GM12878 (cell line): ENCODE results near the gene VCAN. TPM values are rescaled to one million over a fixed set of nuclear protein-coding genes. Genes with fewer than 3 reads are reported as not detected.

ENCODE experiments used
- ATAC-seq: fragments of 200-7000 bp; cut with Tn5 transposase; 3 replicates; pipeline ENCODE4 v1.9.1; 2020; ENCODE audit warnings: mild to moderate bottlenecking, moderate library complexity
- BruUV-seq: library from RNA; stranded (reverse); fragments of 400-500 nt; replicated peaks from 2 replicates; lab custom pipeline; 2021; lab: Mats Ljungman, UMichigan
- CTCF ChIA-PET: fragments of 300-600 bp; sonication (Branson Sonifier 250); formaldehyde crosslinking; extraction: SDS; loops from one replicate; lab custom pipeline; 2021; ENCODE audit warnings: inconsistent platforms; lab: Yijun Ruan, JAX
- POLR2A ChIA-PET: fragments of 350-600 bp; formaldehyde crosslinking; extraction: SDS; loops from one replicate; lab custom pipeline; 2021; ENCODE audit warnings: inconsistent platforms; lab: Charles Lee
- RAD21 ChIA-PET: fragments of 300-600 bp; sonication (Branson Sonifier 250); formaldehyde crosslinking; loops from one replicate; lab custom pipeline; 2023; ENCODE audit warnings: antibody characterized with exemption; ENCODE audit not compliant: unreplicated experiment; lab: Charles Lee
- SMC1A ChIA-PET: fragments of 300-600 bp; sonication (Branson Sonifier 250); formaldehyde crosslinking; loops from one replicate; lab custom pipeline; 2023; ENCODE audit not compliant: unreplicated experiment, uncharacterized antibody; lab: Charles Lee
- DNase-seq: peaks from one replicate; pipeline ENCODE4 v3.0.0-alpha.2; 2011; ENCODE audit warnings: low read depth, low spot score
- FAIRE-seq: peaks from 3 replicates; lab custom pipeline; 2011; peaks lifted over from hg19 to GRCh38; lab: Jason Lieb, UNC
- H2AFZ ChIP-seq: 2 replicates; pipeline ENCODE4 v1.6.0; 2011; ENCODE audit warnings: low read depth, low read length, control low read depth; ENCODE audit not compliant: control insufficient read depth
- H3K27ac ChIP-seq: 2 replicates; pipeline ENCODE4 v1.5.1; 2011; ENCODE audit warnings: control low read depth; ENCODE audit not compliant: control insufficient read depth, insufficient read depth
- H3K27me3 ChIP-seq, 2 experiments: replicated peaks in 1 of 2; 2 replicates each; pipeline versions ENCODE4 v1.6.0 to v1.6.1; 2011; ENCODE audit warnings: low read length in 1 of 2; ENCODE audit not compliant: control insufficient read depth in 2 of 2, insufficient read depth in 2 of 2
- H3K36me3 ChIP-seq, 2 experiments: 2 replicates each; pipeline ENCODE4 v1.5.1; 2011; ENCODE audit warnings: low read length in 1 of 2; ENCODE audit not compliant: control insufficient read depth in 2 of 2, insufficient read depth in 2 of 2
- H3K4me1 ChIP-seq: 2 replicates; pipeline ENCODE4 v1.6.1; 2011; ENCODE audit warnings: mild to moderate bottlenecking, low read length, moderate library complexity, mixed read lengths; ENCODE audit not compliant: control insufficient read depth, insufficient read depth
- H3K4me2 ChIP-seq: 2 replicates; pipeline ENCODE4 v1.6.0; 2011; ENCODE audit warnings: control low read depth; ENCODE audit not compliant: control insufficient read depth, insufficient read depth
- H3K4me3 ChIP-seq: fragments of 200-600 bp; sonication (generic); 2 replicates; pipeline ENCODE4 v1.5.1; 2016
- H3K79me2 ChIP-seq: 2 replicates; pipeline ENCODE4 v1.6.0; 2011; ENCODE audit warnings: low read length; ENCODE audit not compliant: control insufficient read depth, insufficient read depth
- H3K9ac ChIP-seq: 2 replicates; pipeline ENCODE4 v1.8.0; 2011; ENCODE audit warnings: low read length, control low read depth, mixed read lengths; ENCODE audit not compliant: control insufficient read depth, insufficient read depth
- H3K9me3 ChIP-seq: replicated peaks from 3 replicates; pipeline ENCODE4 v1.5.1; 2011; ENCODE audit warnings: mild to moderate bottlenecking, low read length; ENCODE audit not compliant: control insufficient read depth, insufficient read depth
- H4K20me1 ChIP-seq: 2 replicates; pipeline ENCODE4 v1.6.0; 2011; ENCODE audit not compliant: control insufficient read depth, insufficient read depth
- E2F4 ChIP-seq: IDR thresholded peaks from 2 replicates; pipeline ENCODE4 v1.6.1; 2012; ENCODE audit warnings: low read depth, low read length, improper control_type of control experiment
- JUNB ChIP-seq: IDR thresholded peaks from 2 replicates; pipeline ENCODE4 v1.6.1; 2016; ENCODE audit warnings: antibody characterized with exemption, mild to moderate bottlenecking
- NBN ChIP-seq: fragments of 450-650 bp; IDR thresholded peaks from 2 replicates; pipeline ENCODE4 v1.6.1; 2016
- NR2C2 ChIP-seq: IDR thresholded peaks from 2 replicates; pipeline ENCODE4 v1.6.1; 2011; ENCODE audit warnings: borderline replicate concordance, low read depth; ENCODE audit not compliant: control insufficient read depth, insufficient read length
- ZNF687 ChIP-seq: fragments of 450-650 bp; IDR thresholded peaks from 2 replicates; pipeline ENCODE4 v1.6.1; 2017; ENCODE audit warnings: mild to moderate bottlenecking, moderate library complexity
- WGBS: methylation state at CpG from one replicate; pipeline ENCODE4 v1.1.6; 2016; ENCODE audit warnings: low lambda C conversion rate; ENCODE audit not compliant: insufficient replicate concordance, insufficient coverage; ENCODE audit errors: missing lambda C conversion rate; 5-methylcytosine and 5-hydroxymethylcytosine counted together
- in situ Hi-C: fragments of 300-500 bp; cut with MboI; formaldehyde crosslinking; loops from 9 replicates; pipeline ENCODE4 v1.14.3; 2018; ENCODE audit warnings: mixed read lengths
- intact Hi-C: fragments of 100-400 bp; cut with micrococcal nuclease; formaldehyde crosslinking; loops from one replicate; pipeline ENCODE4 v1.14.2; 2022; ENCODE audit not compliant: unreplicated experiment
- polyA plus RNA-seq, 11 experiments: library from polyadenylated mRNA; depleted of rRNA in 4 of 11; unstranded in 6 of 11; stranded (reverse) in 5 of 11; fragments of >200 nt; fragmentation: Nextera tagmentation in 4 of 11; fragmentation: Illumina TruSeq in 1 of 11; extraction: Ambion mirVana in 4 of 11; extraction: Trizol in 1 of 11; gene quantifications; 1 replicate in 1 of 11; 2 replicates in 10 of 11; pipeline versions ENCODE4 v1.2.1 to v1.2.3, GENCODE V29; 2011 to 2016; ENCODE audit warnings: inconsistent platforms in 2 of 11, missing spikeins in 2 of 11, low read depth in 1 of 11
- total RNA-seq, 4 experiments: library from RNA; depleted of rRNA in 3 of 4; stranded (reverse); fragments of >200 nt in 3 of 4; fragmentation: Illumina TruSeq in 1 of 4; extraction: Trizol in 1 of 4; gene quantifications; 2 replicates each; pipeline versions ENCODE4 v1.2.1 to v1.2.3, GENCODE V29; 2013 to 2021

Gene VCAN
- total and polyA plus RNA-seq, 10 of the 15 experiments (the other 5 are each of a cell fraction or from before 2014, with no cell fraction given), result 1.2 to 15.2 (median 4.5) TPM

- Histone ChIP-seq H4K20me1 (no peaks in the 10 kb centered on the region), H3K27ac (no peak overlapping the region), H3K79me2 (no peaks in the 10 kb centered on the region), H3K9me3 (no peaks in the 10 kb centered on the region), H2AFZ (no peak overlapping the region), H3K4me3 (no peak overlapping the region), H3K4me2 (no peak overlapping the region), H3K36me3 (no peaks in the 10 kb centered on the region), H3K27me3 (no peaks in the 10 kb centered on the region), H3K9ac (no peak overlapping the region), H3K4me1 (no peaks in the 10 kb centered on the region)
- ChIA-PET SMC1A (interaction anchor here (0.6 kb wide), 1 partner anchor 530 kb away, joined by 3 read pairs; no protein-coding TSS in a partner anchor), RAD21 (no interaction called here), CTCF (no interaction called here), POLR2A (no interaction called here)
- BruUV-seq, result no TSS peak
- no peak for DNase-seq
- no peak for FAIRE-seq
- 84% methylated on average over 1 of the region's 1 CpG for WGBS
- in situ Hi-C loops (no loop called here), intact Hi-C loops (no loop called here)
- no peak for TF ChIP-seq E2F4
- no peak for TF ChIP-seq ZNF687
- TF ChIP-seq NR2C2, result no peak
- no peak for TF ChIP-seq NBN
- no peak for TF ChIP-seq JUNB
- no peak for ATAC-seq
Observed at GRCh38 chr5:83531661-83532060, 60.1 kb downstream of the VCAN start.
